Measurements from ENCODE around the gene ING5. TPM values are rescaled to one million over a fixed set of nuclear protein-coding genes. Genes with fewer than 3 reads are reported as not detected.
"Not testable (repeated sequence)": the region's sequence is repeated elsewhere in the genome, so short reads cannot be mapped to it uniquely, and the experiment has no call there.

ING5 gene
- polyA plus RNA-seq, 3 donors = 21.2 to 35.9 (median 31.4) TPM

GRCh38 chr2:241748468-241749256 lies 46.8 kb downstream of the ING5 start:
- H3K27ac ChIP-seq (ENCODE audit: low read depth, low read length) = no peak overlapping the region
- 92 to 93% (median 92%) methylated on average over 32 of the region's 32 CpGs for WGBS, 3 donors

- WGBS, 3 donors = 50 to 78% (median 60%) methylated on average over 22 of the region's 22 CpGs
- no peak overlapping the region for H3K27ac ChIP-seq (ENCODE audit: low read depth, low read length)
These were observed 48.4 kb downstream of the ING5 start for GRCh38 chr2:241750076-241750840.

GRCh38 chr2:241751152-241751551 lies 49.3 kb downstream of the ING5 start:
- H3K27ac ChIP-seq (ENCODE audit: low read depth, low read length) = no peak overlapping the region
- 85 to 95% (median 91%) methylated on average over 15 of the region's 15 CpGs for WGBS, 3 donors

- H3K27ac ChIP-seq (ENCODE audit: low read depth, low read length) = no peak overlapping the region
- WGBS, 3 donors = 93 to 96% (median 95%) methylated on average over 17 to 18 of the region's 18 CpGs
These were observed 49.9 kb downstream of the ING5 start for GRCh38 chr2:241751776-241752175.

- WGBS, 3 donors = 95 to 98% (median 97%) methylated on average over 14 of the region's 14 CpGs
- H3K27ac ChIP-seq (ENCODE audit: low read depth, low read length) = no peak overlapping the region
These were observed 50.4 kb downstream of the ING5 start for GRCh38 chr2:241752253-241752652.

GRCh38 chr2:241752689-241753276 lies 50.9 kb downstream of the ING5 start:
- 90 to 96% (median 93%) methylated on average over 20 to 21 of the region's 21 CpGs for WGBS, 3 donors
- no peak overlapping the region for H3K27ac ChIP-seq (ENCODE audit: low read depth, low read length)

- 96 to 97% (median 97%) methylated on average over 17 of the region's 17 CpGs for WGBS, 3 donors
- no peak overlapping the region for H3K27ac ChIP-seq (ENCODE audit: low read depth, low read length)
These were observed 51.7 kb downstream of the ING5 start for GRCh38 chr2:241753493-241753892.

GRCh38 chr2:241754042-241754441 lies 52.2 kb downstream of the ING5 start:
- no peak overlapping the region for H3K27ac ChIP-seq (ENCODE audit: low read depth, low read length)
- 95% methylated on average over 20 of the region's 20 CpGs for WGBS, 3 donors

GRCh38 chr2:241755166-241755565 lies 53.3 kb downstream of the ING5 start:
- H3K27ac ChIP-seq (ENCODE audit: low read depth, low read length) = no peak overlapping the region
- 92 to 94% (median 93%) methylated on average over 9 to 17 of the region's 18 CpGs for WGBS, 3 donors

- 95 to 97% (median 96%) methylated on average over 27 of the region's 27 CpGs for WGBS, 3 donors
- H3K27ac ChIP-seq (ENCODE audit: low read depth, low read length) = no peak overlapping the region
These were observed 53.9 kb downstream of the ING5 start for GRCh38 chr2:241755777-241756176.

GRCh38 chr2:241759067-241759807 lies 57.4 kb downstream of the ING5 start:
- WGBS, 3 donors = 83 to 88% (median 85%) methylated on average over 20 of the region's 20 CpGs
- H3K27ac ChIP-seq (ENCODE audit: low read depth, low read length) = no peak overlapping the region

- 91 to 96% (median 91%) methylated on average over 7 to 11 of the region's 16 CpGs for WGBS, 3 donors
- not testable (repeated sequence) for H3K27ac ChIP-seq (ENCODE audit: low read depth, low read length)
These were observed 58.1 kb downstream of the ING5 start for GRCh38 chr2:241759893-241760292.

GRCh38 chr2:241760301-241760771 lies 58.5 kb downstream of the ING5 start:
- no peak overlapping the region for H3K27ac ChIP-seq (ENCODE audit: low read depth, low read length)
- 83 to 98% (median 88%) methylated on average over 15 to 17 of the region's 17 CpGs for WGBS, 3 donors

GRCh38 chr2:241762321-241762932 lies 60.6 kb downstream of the ING5 start:
- H3K27ac ChIP-seq (ENCODE audit: low read depth, low read length) = no peak overlapping the region
- WGBS, 3 donors = 78 to 79% (median 79%) methylated on average over 16 to 18 of the region's 18 CpGs

- no peak overlapping the region for H3K27ac ChIP-seq (ENCODE audit: low read depth, low read length)
- 76 to 87% (median 82%) methylated on average over 13 of the region's 13 CpGs for WGBS, 3 donors
These were observed 61.1 kb downstream of the ING5 start for GRCh38 chr2:241762933-241763369.

GRCh38 chr2:241763551-241764274 lies 61.9 kb downstream of the ING5 start:
- 57 to 82% (median 72%) methylated on average over 20 of the region's 20 CpGs for WGBS, 3 donors
- no peak overlapping the region for H3K27ac ChIP-seq (ENCODE audit: low read depth, low read length)
